Measurements from ENCODE around the gene CX3CL1. TPM values are rescaled to one million over a fixed set of nuclear protein-coding genes. Genes with fewer than 3 reads are reported as not detected.
A peak's percentile ranks its signal among the peaks of the same experiment; 100 is the strongest.
"Not testable (repeated sequence)": the region's sequence is repeated elsewhere in the genome, so short reads cannot be mapped to it uniquely, and the experiment has no call there.

CX3CL1 gene
- total RNA-seq = 4.2 TPM

GRCh38 chr16:57372372-57373116 lies at the start of gene CX3CL1:
TSS of gene CX3CL1 (plus strand) at chr16:57372490. CDS start at chr16:57372569, 79 bp downstream.
- DNase-seq = peak; percentile 84

- DNase-seq = no peak
Observed at GRCh38 chr16:57324749-57325148, 47.5 kb upstream of the CX3CL1 start.

GRCh38 chr16:57325458-57325857 lies 46.8 kb upstream of the CX3CL1 start:
- no peak for DNase-seq

- DNase-seq = no peak
Observed at GRCh38 chr16:57329718-57330327, 42.5 kb upstream of the CX3CL1 start.

GRCh38 chr16:57331355-57331754 lies 40.9 kb upstream of the CX3CL1 start:
- no peak for DNase-seq

GRCh38 chr16:57333402-57333801 lies 38.9 kb upstream of the CX3CL1 start:
- DNase-seq = no peak

GRCh38 chr16:57335366-57335765 lies 36.9 kb upstream of the CX3CL1 start:
- DNase-seq = no peak

- DNase-seq = no peak
Observed at GRCh38 chr16:57341062-57341440, 31.2 kb upstream of the CX3CL1 start.

GRCh38 chr16:57341441-57342303 lies 30.6 kb upstream of the CX3CL1 start:
- DNase-seq = peak; percentile 21

GRCh38 chr16:57342606-57343005 lies 29.7 kb upstream of the CX3CL1 start:
- DNase-seq = not testable (repeated sequence)

GRCh38 chr16:57343221-57343620 lies 29.1 kb upstream of the CX3CL1 start:
- no peak for DNase-seq

GRCh38 chr16:57344094-57344493 lies 28.2 kb upstream of the CX3CL1 start:
- DNase-seq = not testable (repeated sequence)

GRCh38 chr16:57345021-57345420 lies 27.3 kb upstream of the CX3CL1 start:
- DNase-seq = no peak

GRCh38 chr16:57345666-57346204 lies 26.6 kb upstream of the CX3CL1 start:
- no peak for DNase-seq

- no peak for DNase-seq
Observed at GRCh38 chr16:57347858-57348257, 24.4 kb upstream of the CX3CL1 start.

- DNase-seq = no peak
Observed at GRCh38 chr16:57348327-57348726, 24.0 kb upstream of the CX3CL1 start.

GRCh38 chr16:57349212-57350031 lies 22.9 kb upstream of the CX3CL1 start:
- DNase-seq = no peak

- DNase-seq = no peak
Observed at GRCh38 chr16:57352636-57353047, 19.6 kb upstream of the CX3CL1 start.

GRCh38 chr16:57354311-57354710 lies 18.0 kb upstream of the CX3CL1 start:
- no peak for DNase-seq

GRCh38 chr16:57355898-57356414 lies 16.3 kb upstream of the CX3CL1 start:
- DNase-seq = no peak

GRCh38 chr16:57356547-57356946 lies 15.7 kb upstream of the CX3CL1 start:
- no peak for DNase-seq
